Gastrocnemius medialis (tissue), 4 donors: ENCODE measurements around the gene NAA40.

ENCODE experiments used
- POLR2A ChIP-seq, 2 donors: fragments of 450-650 bp; IDR thresholded peaks; one replicate each; pipeline ENCODE4 v1.6.1; 2017; ENCODE audit warnings: antibody characterized with exemption in 2 of 2, mild to moderate bottlenecking in 2 of 2, moderate library complexity in 2 of 2
- TF ChIP-seq, protein P1 (sequence below), 5 experiments: fragments of 450-650 bp in 3 of 5; fragments of 200-600 bp in 2 of 5; sonication (generic) in 2 of 5; IDR thresholded peaks in 4 of 5; conservative IDR thresholded peaks in 1 of 5; 1 replicate in 4 of 5; 2 replicates in 1 of 5; pipeline ENCODE4 v1.5.1; 2016 to 2019; ENCODE audit warnings: antibody characterized with exemption in 5 of 5, mild to moderate bottlenecking in 3 of 5, moderate library complexity in 3 of 5

DNA sequence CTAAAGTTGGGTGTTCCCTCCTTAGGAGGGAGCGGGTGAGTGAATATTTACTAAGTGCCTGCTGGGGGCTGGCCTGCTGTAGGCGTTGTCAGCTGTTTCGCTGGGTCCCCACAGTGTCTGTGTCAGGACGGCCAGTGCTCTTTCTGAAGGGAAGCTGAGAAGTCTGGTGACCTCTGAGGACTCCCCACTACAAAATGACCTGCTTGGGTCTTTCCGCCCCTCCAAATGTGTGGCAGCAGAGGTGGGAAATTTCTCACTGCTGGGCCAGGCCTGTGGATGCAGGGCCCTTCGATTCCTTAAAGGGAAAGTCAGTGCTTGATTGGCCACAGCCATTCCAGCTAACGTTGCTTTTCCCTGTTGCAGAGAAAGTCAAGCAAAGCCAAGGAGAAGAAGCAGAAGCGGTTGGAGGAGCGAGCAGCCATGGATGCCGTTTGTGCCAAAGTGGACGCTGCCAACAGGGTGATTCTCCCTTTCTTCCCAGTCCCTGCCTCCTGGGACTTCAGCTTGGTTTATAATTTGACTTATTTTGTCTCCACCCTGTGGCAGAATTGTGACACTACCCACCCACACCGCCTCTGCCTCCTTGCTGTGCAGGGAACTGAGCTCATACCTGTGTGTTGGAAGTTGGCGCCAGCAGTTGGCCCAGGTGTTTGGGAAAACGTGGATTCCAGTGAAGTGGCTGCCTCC lies 6.8 kb downstream of the NAA40 start:
- TF ChIP-seq, protein P1, sequence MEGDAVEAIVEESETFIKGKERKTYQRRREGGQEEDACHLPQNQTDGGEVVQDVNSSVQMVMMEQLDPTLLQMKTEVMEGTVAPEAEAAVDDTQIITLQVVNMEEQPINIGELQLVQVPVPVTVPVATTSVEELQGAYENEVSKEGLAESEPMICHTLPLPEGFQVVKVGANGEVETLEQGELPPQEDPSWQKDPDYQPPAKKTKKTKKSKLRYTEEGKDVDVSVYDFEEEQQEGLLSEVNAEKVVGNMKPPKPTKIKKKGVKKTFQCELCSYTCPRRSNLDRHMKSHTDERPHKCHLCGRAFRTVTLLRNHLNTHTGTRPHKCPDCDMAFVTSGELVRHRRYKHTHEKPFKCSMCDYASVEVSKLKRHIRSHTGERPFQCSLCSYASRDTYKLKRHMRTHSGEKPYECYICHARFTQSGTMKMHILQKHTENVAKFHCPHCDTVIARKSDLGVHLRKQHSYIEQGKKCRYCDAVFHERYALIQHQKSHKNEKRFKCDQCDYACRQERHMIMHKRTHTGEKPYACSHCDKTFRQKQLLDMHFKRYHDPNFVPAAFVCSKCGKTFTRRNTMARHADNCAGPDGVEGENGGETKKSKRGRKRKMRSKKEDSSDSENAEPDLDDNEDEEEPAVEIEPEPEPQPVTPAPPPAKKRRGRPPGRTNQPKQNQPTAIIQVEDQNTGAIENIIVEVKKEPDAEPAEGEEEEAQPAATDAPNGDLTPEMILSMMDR (IDR thresholded peaks at IDR 0.05 in 4 of 5, conservative IDR thresholded peaks at IDR 0.05 in 1 of 5), result peak; percentile 79 to 90 (median 85)
- no peak for TF ChIP-seq POLR2A (IDR thresholded peaks at IDR 0.05)
